CD14-positive monocyte (primary cell): Measurements from ENCODE around the gene GRM8. TPM values are rescaled to one million over a fixed set of nuclear protein-coding genes. Genes with fewer than 3 reads are reported as not detected.

ENCODE experiments used
- DNase-seq, 3 donors: peaks; one replicate each; pipeline ENCODE4 v3.0.0-alpha.2; 2011 to 2022
- H2AFZ ChIP-seq: 2 replicates; pipeline ENCODE4 v1.6.0; 2012; ENCODE audit warnings: mild to moderate bottlenecking, low read depth, low read length, inconsistent platforms; ENCODE audit not compliant: insufficient read depth, poor library complexity, severe bottlenecking
- H3K27ac ChIP-seq, 2 donors: 1 replicate in 1 of 2; 2 replicates in 1 of 2; pipeline ENCODE4 v1.5.1; 2012 to 2013; ENCODE audit warnings: low read length in 2 of 2, control low read depth in 1 of 2, inconsistent platforms in 1 of 2, low read depth in 1 of 2, mild to moderate bottlenecking in 1 of 2
- H3K27me3 ChIP-seq, 2 donors: one replicate each; pipeline versions ENCODE4 v1.6.0 to v1.6.1; 2011 to 2013; ENCODE audit warnings: low read length in 2 of 2; ENCODE audit not compliant: control insufficient read depth in 2 of 2, insufficient read depth in 2 of 2
- H3K36me3 ChIP-seq, 2 donors: replicated peaks in 1 of 2; 1 replicate in 1 of 2; 2 replicates in 1 of 2; pipeline versions ENCODE4 v1.5.1 to v1.6.1; 2012 to 2013; ENCODE audit warnings: low read length in 2 of 2, control low read depth in 1 of 2, inconsistent platforms in 1 of 2, mild to moderate bottlenecking in 1 of 2; ENCODE audit not compliant: insufficient read depth in 2 of 2, control insufficient read depth in 1 of 2
- H3K4me1 ChIP-seq, 2 donors: 1 replicate in 1 of 2; 2 replicates in 1 of 2; pipeline versions ENCODE4 v1.5.1 to v1.6.1; 2012 to 2013; ENCODE audit warnings: low read length in 2 of 2, control low read depth in 1 of 2, inconsistent platforms in 1 of 2, mild to moderate bottlenecking in 1 of 2, moderate library complexity in 1 of 2; ENCODE audit not compliant: insufficient read depth in 2 of 2, control insufficient read depth in 1 of 2
- H3K4me2 ChIP-seq: replicated peaks from 2 replicates; pipeline ENCODE3; 2012; ENCODE audit warnings: low read length, moderate library complexity, mild to moderate bottlenecking; ENCODE audit not compliant: poor library complexity, severe bottlenecking; ENCODE audit errors: extremely low read depth
- H3K4me3 ChIP-seq, 3 experiments: fragments of 200-600 bp in 1 of 3; sonication (generic) in 1 of 3; replicated peaks in 1 of 3; 1 replicate in 2 of 3; 2 replicates in 1 of 3; pipeline ENCODE4 v1.5.1; 2011 to 2013; ENCODE audit warnings: low read length in 3 of 3, mild to moderate bottlenecking in 3 of 3, control low read depth in 2 of 3, low read depth in 2 of 3, inconsistent platforms in 1 of 3, moderate library complexity in 1 of 3
- H3K79me2 ChIP-seq: 2 replicates; pipeline ENCODE4 v1.6.0; 2012; ENCODE audit warnings: mild to moderate bottlenecking, control low read depth, inconsistent platforms, low read length, moderate library complexity; ENCODE audit not compliant: insufficient read depth
- H3K9ac ChIP-seq: 2 replicates; pipeline ENCODE4 v1.6.0; 2017; ENCODE audit warnings: low read length, mild to moderate bottlenecking; ENCODE audit not compliant: insufficient read depth, poor library complexity, severe bottlenecking
- H3K9me3 ChIP-seq, 2 donors: replicated peaks in 1 of 2; 1 replicate in 1 of 2; 2 replicates in 1 of 2; pipeline versions ENCODE4 v1.5.1 to v1.6.1; 2012 to 2013; ENCODE audit warnings: low read length in 2 of 2, control low read depth in 1 of 2; ENCODE audit not compliant: control insufficient read depth in 1 of 2, insufficient read depth in 1 of 2
- H4K20me1 ChIP-seq: 2 replicates; pipeline ENCODE4 v1.6.0; 2012; ENCODE audit warnings: mild to moderate bottlenecking, low read length, control low read depth, moderate library complexity; ENCODE audit not compliant: insufficient read depth
- H3K27ac Mint-ChIP-seq, 7 donors: one replicate each; pipeline ENCODE4 v1.8.0; 2020; ENCODE audit warnings: mild to moderate bottlenecking in 7 of 7, mixed read lengths in 7 of 7, moderate library complexity in 6 of 7, inconsistent platforms in 2 of 7
- H3K27me3 Mint-ChIP-seq, 3 donors: one replicate each; pipeline ENCODE4 v1.8.0; 2021 to 2022; ENCODE audit warnings: low read depth in 3 of 3, mild to moderate bottlenecking in 3 of 3, mixed read lengths in 3 of 3, moderate library complexity in 3 of 3, inconsistent platforms in 1 of 3
- H3K36me3 Mint-ChIP-seq, 2 donors: one replicate each; pipeline ENCODE4 v1.8.0; 2020; ENCODE audit warnings: mixed read lengths in 2 of 2, inconsistent platforms in 1 of 2, mild to moderate bottlenecking in 1 of 2
- H3K4me1 Mint-ChIP-seq: one replicate; pipeline ENCODE4 v1.8.0; 2020; ENCODE audit warnings: mild to moderate bottlenecking, mixed read lengths
- H3K4me3 Mint-ChIP-seq, 2 donors: one replicate each; pipeline ENCODE4 v1.8.0; 2020; ENCODE audit warnings: mild to moderate bottlenecking in 2 of 2, mixed read lengths in 2 of 2, moderate library complexity in 1 of 2
- H3K9me3 Mint-ChIP-seq, 7 donors: one replicate each; pipeline ENCODE4 v1.8.0; 2020 to 2022; ENCODE audit warnings: mixed read lengths in 7 of 7, mild to moderate bottlenecking in 6 of 7, moderate library complexity in 6 of 7, inconsistent platforms in 2 of 7
- CTCF ChIP-seq: fragments of 200-600 bp; IDR thresholded peaks from one replicate; pipeline ENCODE4 v1.8.0; 2022; ENCODE audit warnings: antibody characterized with exemption, mild to moderate bottlenecking
- WGBS: methylation state at CpG from one replicate; pipeline ENCODE4 v1.1.5; 2013; ENCODE audit warnings: missing lambda C conversion rate; ENCODE audit not compliant: insufficient coverage; 5-methylcytosine and 5-hydroxymethylcytosine counted together
- intact Hi-C, 2 donors: fragments of 100-400 bp; cut with micrococcal nuclease; formaldehyde crosslinking; loops; one replicate each; pipeline versions ENCODE4 v1.15.0 to v1.15.1; 2023
- polyA plus RNA-seq, 3 donors: library from polyadenylated mRNA; depleted of rRNA in 1 of 3; unstranded in 2 of 3; stranded (reverse) in 1 of 3; fragments of 300-500 nt in 2 of 3; fragments of >200 nt in 1 of 3; fragmentation: Illumina TruSeq in 2 of 3; gene quantifications; 1 replicate in 2 of 3; 2 replicates in 1 of 3; pipeline ENCODE4 v1.2.3, GENCODE V29; 2012 to 2021

GRM8 gene
- polyA plus RNA-seq, 3 donors = not detected

GRCh38 chr7:126843883-126844282 lies 408.9 kb downstream of the GRM8 start:
- intact Hi-C loops = no loop called here
- Histone ChIP-seq H4K20me1 (no peaks in the 10 kb centered on the region), H3K9me3 (no peaks in the 10 kb centered on the region), H3K4me3 (no peak overlapping the region), H3K27me3 (no peaks in the 10 kb centered on the region), H3K79me2 (no peaks in the 10 kb centered on the region), H2AFZ (no peak overlapping the region), H3K36me3 (no peaks in the 10 kb centered on the region), H3K4me1 (no peaks in the 10 kb centered on the region), H3K9ac (no peak overlapping the region), H3K4me2 (no peak overlapping the region), H3K27ac (no peak overlapping the region)
- H3K4me3 Mint-ChIP-seq = no peak overlapping the region
- H3K4me1 Mint-ChIP-seq = no peaks in the 10 kb centered on the region
- no peaks in the 10 kb centered on the region for H3K36me3 Mint-ChIP-seq
- no peak for TF ChIP-seq CTCF
- H3K27ac Mint-ChIP-seq = no peak overlapping the region
- peaks cover 0 to 1% (median 0%) of the 10 kb centered on the region in 3 donors for H3K27me3 Mint-ChIP-seq
- peaks cover 0 to 2% (median 0%) of the 10 kb centered on the region in 7 donors for H3K9me3 Mint-ChIP-seq
- no peak for DNase-seq

- Mint-ChIP-seq H3K36me3 (no peaks in the 10 kb centered on the region), H3K27ac (no peak overlapping the region), H3K4me1 (no peaks in the 10 kb centered on the region), H3K9me3 (peaks cover 0 to 2% (median 0%) of the 10 kb centered on the region in 7 donors), H3K4me3 (no peak overlapping the region), H3K27me3 (peaks cover 0 to 1% (median 0%) of the 10 kb centered on the region in 3 donors)
- no peak overlapping the region for H3K4me2 ChIP-seq
- H3K36me3 ChIP-seq = no peaks in the 10 kb centered on the region
- no peaks in the 10 kb centered on the region for H3K4me1 ChIP-seq
- no peaks in the 10 kb centered on the region for H3K79me2 ChIP-seq
- no peaks in the 10 kb centered on the region for H3K27me3 ChIP-seq
- TF ChIP-seq CTCF = no peak
- WGBS = 55% methylated on average over 2 of the region's 2 CpGs
- no peak for DNase-seq
- no peak overlapping the region for H3K27ac ChIP-seq
- no peaks in the 10 kb centered on the region for H3K9me3 ChIP-seq
- no peaks in the 10 kb centered on the region for H4K20me1 ChIP-seq
- H2AFZ ChIP-seq = no peak overlapping the region
- intact Hi-C loops = no loop called here
- H3K4me3 ChIP-seq = no peak overlapping the region
- H3K9ac ChIP-seq = no peak overlapping the region
Observed at GRCh38 chr7:126843336-126843735, 409.4 kb downstream of the GRM8 start.
